A673 (cell line): ENCODE results near the gene C2CD2L. TPM values are rescaled to one million over a fixed set of nuclear protein-coding genes. Genes with fewer than 3 reads are reported as not detected.

Experiments used
- BruUV-seq: library from RNA; stranded (reverse); fragments of 400-500 nt; replicated peaks from 2 replicates; lab custom pipeline; 2021; lab: Mats Ljungman, UMichigan
- CTCF ChIA-PET: fragments of 300-600 bp; sonication (Branson Sonifier 250); formaldehyde crosslinking; loops from one replicate; lab custom pipeline; 2022; ENCODE audit warnings: antibody characterized with exemption; lab: Charles Lee
- POLR2A ChIA-PET: fragments of 300-600 bp; sonication (Branson Sonifier 250); formaldehyde crosslinking; loops from one replicate; lab custom pipeline; 2022; ENCODE audit warnings: antibody characterized with exemption; ENCODE audit not compliant: low non-redundant PET; lab: Charles Lee
- DNase-seq: peaks from one replicate; pipeline ENCODE4 v3.0.0-alpha.2; 2015; ENCODE audit warnings: low spot score
- H3K27ac ChIP-seq: fragments of 200-600 bp; sonication (generic); 2 replicates; pipeline ENCODE4 v1.5.1; 2016; ENCODE audit warnings: mixed run types, low read depth, mild to moderate bottlenecking, mixed read lengths, antibody characterized with exemption, low read length; ENCODE audit not compliant: poor library complexity, severe bottlenecking
- H3K27me3 ChIP-seq: fragments of 200-600 bp; sonication (generic); replicated peaks from 2 replicates; pipeline ENCODE4 v1.6.1; 2017; ENCODE audit warnings: mixed run types, low read depth, mild to moderate bottlenecking, mixed read lengths, antibody characterized with exemption, low read length; ENCODE audit not compliant: insufficient read depth, poor library complexity
- H3K36me3 ChIP-seq: fragments of 200-600 bp; sonication (generic); 2 replicates; pipeline ENCODE4 v1.6.1; 2016; ENCODE audit warnings: mixed run types, mild to moderate bottlenecking, mixed read lengths, antibody characterized with exemption, low read length; ENCODE audit not compliant: insufficient read depth, poor library complexity, severe bottlenecking
- H3K4me1 ChIP-seq: fragments of 200-600 bp; sonication (generic); 2 replicates; pipeline ENCODE4 v1.6.1; 2017; ENCODE audit warnings: mixed run types, mild to moderate bottlenecking, mixed read lengths, antibody characterized with exemption, low read length; ENCODE audit not compliant: insufficient read depth, poor library complexity, severe bottlenecking
- H3K4me3 ChIP-seq: fragments of 200-600 bp; sonication (generic); 2 replicates; pipeline ENCODE4 v1.5.1; 2016; ENCODE audit warnings: low read depth, mixed run types, mild to moderate bottlenecking, mixed read lengths, low read length; ENCODE audit not compliant: poor library complexity, severe bottlenecking
- H3K9me3 ChIP-seq: fragments of 200-600 bp; sonication (generic); 2 replicates; pipeline ENCODE4 v1.6.1; 2016; ENCODE audit warnings: mixed run types, low read depth, mild to moderate bottlenecking, mixed read lengths, antibody characterized with exemption, low read length; ENCODE audit not compliant: poor library complexity, severe bottlenecking
- EZH2 ChIP-seq: fragments of 200-600 bp; sonication (generic); IDR thresholded peaks from 2 replicates; pipeline ENCODE4 v1.6.1; 2017; ENCODE audit warnings: borderline replicate concordance, low read depth, mild to moderate bottlenecking, mixed read lengths, antibody characterized with exemption, low read length; ENCODE audit not compliant: poor library complexity, severe bottlenecking
- intact Hi-C: fragments of 100-400 bp; cut with micrococcal nuclease; formaldehyde crosslinking; loops from one replicate; pipeline ENCODE4 v1.10.0; 2022; ENCODE audit not compliant: unreplicated experiment
- total RNA-seq: library from RNA; stranded (reverse); gene quantifications from 2 replicates; pipeline ENCODE4 v1.2.3, GENCODE V29; 2021
- TF ChIP-seq, protein P1 (sequence below): fragments of 300-800, 200-600 bp; sonication (generic); conservative IDR thresholded peaks from 2 replicates; pipeline ENCODE4 v1.5.1; 2017; ENCODE audit warnings: low read depth, mild to moderate bottlenecking, antibody characterized with exemption, low read length, moderate library complexity, mixed read lengths

Gene C2CD2L
- total RNA-seq, 1 experiment from 2014 or later, result 17.8 TPM

DNA sequence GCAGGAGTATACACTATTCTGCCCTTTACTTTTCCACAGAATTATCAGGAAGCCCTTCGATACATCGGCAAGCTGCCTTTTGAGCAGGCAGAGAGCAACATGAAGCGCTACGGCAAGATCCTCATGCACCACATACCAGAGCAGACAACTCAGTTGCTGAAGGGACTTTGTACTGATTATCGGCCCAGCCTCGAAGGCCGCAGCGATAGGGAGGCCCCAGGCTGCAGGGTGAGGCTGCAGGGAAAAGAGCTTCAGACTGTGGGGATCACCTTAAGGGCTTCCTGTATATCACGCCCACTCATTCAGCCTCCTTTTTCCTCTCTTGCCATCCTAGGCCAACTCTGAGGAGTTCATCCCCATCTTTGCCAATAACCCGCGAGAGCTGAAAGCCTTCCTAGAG is 29.3 kb upstream of the C2CD2L start:
- H3K4me3 ChIP-seq, result no peak overlapping the region
- no peaks in the 10 kb centered on the region for H3K9me3 ChIP-seq
- DNase-seq, result no peak
- no peaks in the 10 kb centered on the region for H3K27me3 ChIP-seq
- ChIA-PET CTCF (interaction anchor here (0.5 kb wide), 1 partner anchor 230 kb away, joined by 3 read pairs; no protein-coding TSS in a partner anchor), POLR2A (no interaction called here)
- peaks cover 49% of the 10 kb centered on the region for H3K36me3 ChIP-seq
- no peak overlapping the region for H3K27ac ChIP-seq
- intact Hi-C loops, result no loop called here
- no peaks in the 10 kb centered on the region for H3K4me1 ChIP-seq
- no TSS peak for BruUV-seq
- TF ChIP-seq, protein P1, sequence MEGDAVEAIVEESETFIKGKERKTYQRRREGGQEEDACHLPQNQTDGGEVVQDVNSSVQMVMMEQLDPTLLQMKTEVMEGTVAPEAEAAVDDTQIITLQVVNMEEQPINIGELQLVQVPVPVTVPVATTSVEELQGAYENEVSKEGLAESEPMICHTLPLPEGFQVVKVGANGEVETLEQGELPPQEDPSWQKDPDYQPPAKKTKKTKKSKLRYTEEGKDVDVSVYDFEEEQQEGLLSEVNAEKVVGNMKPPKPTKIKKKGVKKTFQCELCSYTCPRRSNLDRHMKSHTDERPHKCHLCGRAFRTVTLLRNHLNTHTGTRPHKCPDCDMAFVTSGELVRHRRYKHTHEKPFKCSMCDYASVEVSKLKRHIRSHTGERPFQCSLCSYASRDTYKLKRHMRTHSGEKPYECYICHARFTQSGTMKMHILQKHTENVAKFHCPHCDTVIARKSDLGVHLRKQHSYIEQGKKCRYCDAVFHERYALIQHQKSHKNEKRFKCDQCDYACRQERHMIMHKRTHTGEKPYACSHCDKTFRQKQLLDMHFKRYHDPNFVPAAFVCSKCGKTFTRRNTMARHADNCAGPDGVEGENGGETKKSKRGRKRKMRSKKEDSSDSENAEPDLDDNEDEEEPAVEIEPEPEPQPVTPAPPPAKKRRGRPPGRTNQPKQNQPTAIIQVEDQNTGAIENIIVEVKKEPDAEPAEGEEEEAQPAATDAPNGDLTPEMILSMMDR, result no peak
- no peak for TF ChIP-seq EZH2

DNA sequence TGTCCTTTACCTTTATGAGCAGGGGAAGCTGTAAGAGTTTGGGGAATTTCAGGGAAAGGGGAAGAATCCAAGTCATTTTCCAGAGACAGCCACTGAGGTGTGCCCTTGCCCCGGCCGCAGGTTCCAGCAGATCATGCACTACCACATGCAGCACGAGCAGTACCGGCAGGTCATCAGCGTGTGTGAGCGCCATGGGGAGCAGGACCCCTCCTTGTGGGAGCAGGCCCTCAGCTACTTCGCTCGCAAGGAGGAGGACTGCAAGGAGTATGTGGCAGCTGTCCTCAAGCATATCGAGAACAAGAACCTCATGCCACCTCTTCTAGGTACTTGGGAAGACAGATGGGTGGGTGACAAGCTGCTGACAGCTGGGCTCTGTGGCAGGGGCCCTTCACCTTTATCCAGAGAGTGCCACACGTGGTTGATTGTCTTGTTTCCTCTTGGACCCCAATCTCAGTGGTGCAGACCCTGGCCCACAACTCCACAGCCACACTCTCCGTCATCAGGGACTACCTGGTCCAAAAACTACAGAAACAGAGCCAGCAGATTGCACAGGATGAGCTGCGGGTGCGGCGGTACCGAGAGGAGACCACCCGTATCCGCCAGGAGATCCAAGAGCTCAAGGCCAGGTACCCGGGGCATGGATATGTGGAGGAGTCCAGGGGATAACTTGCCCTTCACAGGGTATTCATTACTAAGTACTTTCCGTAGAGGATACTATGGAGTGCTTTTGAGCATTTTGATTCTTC is 28.3 kb upstream of the C2CD2L start:
- Histone ChIP-seq H3K36me3 (peaks cover 45% of the 10 kb centered on the region), H3K27me3 (no peaks in the 10 kb centered on the region), H3K27ac (no peak overlapping the region), H3K4me3 (no peak overlapping the region), H3K9me3 (no peaks in the 10 kb centered on the region), H3K4me1 (no peaks in the 10 kb centered on the region)
- ChIA-PET POLR2A (no interaction called here), CTCF (no interaction called here)
- no peak for DNase-seq
- no TSS peak for BruUV-seq
- intact Hi-C loops, result no loop called here
- TF ChIP-seq EZH2, result no peak
- TF ChIP-seq, protein P1, result no peak

DNA sequence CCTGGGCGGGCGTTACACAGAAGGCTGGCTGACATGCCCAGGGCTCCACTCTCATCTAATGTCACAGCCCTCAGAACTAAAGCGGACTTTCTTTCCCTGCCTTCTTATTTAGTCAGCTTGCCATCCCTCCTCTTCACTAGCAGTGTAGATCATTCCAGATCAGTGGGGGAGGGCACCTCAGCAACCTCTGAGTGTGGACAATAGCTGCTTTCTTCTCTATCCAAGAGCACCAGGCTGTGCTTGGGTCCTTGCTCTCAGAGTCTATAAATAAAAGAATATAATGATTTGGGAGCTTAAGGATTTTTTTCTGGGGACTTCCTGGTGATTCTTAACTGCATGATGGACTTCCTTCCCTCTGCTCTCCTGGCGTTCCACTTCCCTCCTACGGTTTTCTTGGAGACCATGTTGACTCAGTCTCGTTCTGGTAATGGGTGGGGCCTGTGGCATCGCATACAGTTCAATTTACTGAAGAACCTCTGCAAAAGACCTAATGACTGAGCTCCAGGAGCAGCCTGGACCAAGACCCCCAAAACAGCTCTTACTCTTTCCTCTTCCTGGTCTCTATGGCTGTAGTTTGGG is 25.4 kb upstream of the C2CD2L start:
- H3K4me3 ChIP-seq, result no peak overlapping the region
- H3K4me1 ChIP-seq, result peaks cover 11% of the 10 kb centered on the region
- ChIA-PET CTCF (no interaction called here), POLR2A (interaction anchor here (0.5 to 0.6 kb wide), 2 partner anchors 13 to 14 kb away, joined by 3 read pairs; a partner anchor contains a TSS)
- H3K36me3 ChIP-seq, result peaks cover 36% of the 10 kb centered on the region
- intact Hi-C loops, result no loop called here
- no TSS peak for BruUV-seq
- TF ChIP-seq, protein P1, result no peak
- no peak for TF ChIP-seq EZH2
- H3K27ac ChIP-seq, result no peak overlapping the region
- no peaks in the 10 kb centered on the region for H3K9me3 ChIP-seq
- no peak for DNase-seq
- H3K27me3 ChIP-seq, result no peaks in the 10 kb centered on the region
